ENCODE data around the gene ANKEF1.

DNA sequence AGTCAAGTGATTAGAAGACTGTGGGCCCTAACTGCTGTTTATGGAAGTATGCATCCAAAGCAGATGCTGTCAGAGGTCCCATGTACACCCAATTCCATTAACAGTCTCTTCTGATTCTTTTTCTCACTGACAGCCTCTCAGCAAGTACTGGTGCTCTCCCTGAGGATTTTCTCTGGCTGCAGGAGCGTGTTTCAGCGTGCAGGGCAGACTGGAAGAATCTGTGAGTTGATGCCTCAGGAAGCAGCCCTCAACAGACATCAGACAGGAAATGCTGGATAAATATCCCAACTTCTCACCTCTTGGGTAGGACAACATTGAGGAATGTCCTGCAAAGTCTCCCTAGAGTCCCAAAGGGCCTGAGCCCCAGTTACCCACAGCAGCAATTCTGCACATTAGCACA is 40.8 kb downstream of the ANKEF1 start:
- TF ChIP-seq, protein P1, sequence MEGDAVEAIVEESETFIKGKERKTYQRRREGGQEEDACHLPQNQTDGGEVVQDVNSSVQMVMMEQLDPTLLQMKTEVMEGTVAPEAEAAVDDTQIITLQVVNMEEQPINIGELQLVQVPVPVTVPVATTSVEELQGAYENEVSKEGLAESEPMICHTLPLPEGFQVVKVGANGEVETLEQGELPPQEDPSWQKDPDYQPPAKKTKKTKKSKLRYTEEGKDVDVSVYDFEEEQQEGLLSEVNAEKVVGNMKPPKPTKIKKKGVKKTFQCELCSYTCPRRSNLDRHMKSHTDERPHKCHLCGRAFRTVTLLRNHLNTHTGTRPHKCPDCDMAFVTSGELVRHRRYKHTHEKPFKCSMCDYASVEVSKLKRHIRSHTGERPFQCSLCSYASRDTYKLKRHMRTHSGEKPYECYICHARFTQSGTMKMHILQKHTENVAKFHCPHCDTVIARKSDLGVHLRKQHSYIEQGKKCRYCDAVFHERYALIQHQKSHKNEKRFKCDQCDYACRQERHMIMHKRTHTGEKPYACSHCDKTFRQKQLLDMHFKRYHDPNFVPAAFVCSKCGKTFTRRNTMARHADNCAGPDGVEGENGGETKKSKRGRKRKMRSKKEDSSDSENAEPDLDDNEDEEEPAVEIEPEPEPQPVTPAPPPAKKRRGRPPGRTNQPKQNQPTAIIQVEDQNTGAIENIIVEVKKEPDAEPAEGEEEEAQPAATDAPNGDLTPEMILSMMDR (IDR thresholded peaks at IDR 0.05) = no peak
- TF ChIP-seq POLR2A (IDR thresholded peaks at IDR 0.05) = no peak

Measured in thyroid gland (tissue), 4 donors.